Endodermal cell (in vitro differentiated cells): ENCODE results near the gene HNF1B. TPM values are rescaled to one million over a fixed set of nuclear protein-coding genes. Genes with fewer than 3 reads are reported as not detected.

ENCODE experiments used
- DNase-seq: peaks from one replicate; pipeline ENCODE4 v3.0.0-alpha.2; 2017
- H3K27ac ChIP-seq: 2 replicates; pipeline ENCODE4 v1.5.1; 2013; ENCODE audit warnings: mild to moderate bottlenecking, low read depth, low read length, moderate library complexity
- H3K27me3 ChIP-seq: 2 replicates; pipeline ENCODE4 v1.6.1; 2013; ENCODE audit warnings: mild to moderate bottlenecking, low read length, moderate library complexity; ENCODE audit not compliant: insufficient read depth, control insufficient read depth, poor library complexity, severe bottlenecking
- H3K36me3 ChIP-seq: 2 replicates; pipeline ENCODE4 v1.7.0; 2013; ENCODE audit warnings: mild to moderate bottlenecking, low read length, moderate library complexity; ENCODE audit not compliant: control insufficient read depth, insufficient read depth
- H3K4me1 ChIP-seq: one replicate; pipeline ENCODE4 v1.7.0; 2013; ENCODE audit warnings: low read length; ENCODE audit not compliant: control insufficient read depth, insufficient read depth
- H3K4me3 ChIP-seq: 2 replicates; pipeline ENCODE4 v1.5.1; 2013; ENCODE audit warnings: mild to moderate bottlenecking, low read length, moderate library complexity
- H3K9ac ChIP-seq: 2 replicates; pipeline ENCODE4 v1.6.1; 2013; ENCODE audit warnings: mild to moderate bottlenecking, low read length, moderate library complexity; ENCODE audit not compliant: poor library complexity, severe bottlenecking; ENCODE audit errors: extremely low read depth
- H3K9me3 ChIP-seq: 2 replicates; pipeline ENCODE4 v1.6.1; 2013; ENCODE audit warnings: mild to moderate bottlenecking, low read length, moderate library complexity; ENCODE audit not compliant: control insufficient read depth
- H3K27ac Mint-ChIP-seq: 2 replicates; pipeline ENCODE4 v1.8.0; 2020; ENCODE audit warnings: mixed read lengths
- H3K27me3 Mint-ChIP-seq: 2 replicates; pipeline ENCODE4 v1.8.0; 2021; ENCODE audit warnings: mild to moderate bottlenecking, mixed read lengths; ENCODE audit not compliant: insufficient read depth
- H3K36me3 Mint-ChIP-seq: 2 replicates; pipeline ENCODE4 v1.8.0; 2020; ENCODE audit warnings: low read depth, mixed read lengths
- H3K4me1 Mint-ChIP-seq: 2 replicates; pipeline ENCODE4 v1.8.0; 2020; ENCODE audit warnings: mixed read lengths
- H3K4me3 Mint-ChIP-seq: 2 replicates; pipeline ENCODE4 v1.8.0; 2020; ENCODE audit warnings: mild to moderate bottlenecking, moderate library complexity, mixed read lengths
- H3K9me3 Mint-ChIP-seq: 2 replicates; pipeline ENCODE4 v1.8.0; 2020; ENCODE audit warnings: mild to moderate bottlenecking, mixed read lengths
- WGBS, 2 experiments: methylation state at CpG; one replicate each; pipeline versions ENCODE4 v1.1.5 to v1.1.7; 2013; ENCODE audit warnings: missing lambda C conversion rate in 2 of 2, mixed read lengths in 1 of 2; ENCODE audit not compliant: insufficient coverage in 1 of 2, insufficient read length in 1 of 2; 5-methylcytosine and 5-hydroxymethylcytosine counted together
- total RNA-seq, 2 donors: library from RNA; stranded (reverse); fragmentation: NEBNext Ultra II Directional in 1 of 2; extraction: Animal tissue kit (Norgen Biotek cat#: 25700) in 1 of 2; gene quantifications; 2 replicates in 1 of 2; 3 replicates in 1 of 2; pipeline ENCODE4 v1.2.1, GENCODE V29; 2021
- TF ChIP-seq, protein P1 (sequence below): fragments of 200-600 bp; sonication (generic); conservative IDR thresholded peaks from 2 replicates; pipeline ENCODE4 v1.5.0; 2021; ENCODE audit warnings: antibody characterized with exemption, mild to moderate bottlenecking

HNF1B gene
- total RNA-seq, 2 donors from 2014 or later: 39.7 to 42.7 TPM

DNA sequence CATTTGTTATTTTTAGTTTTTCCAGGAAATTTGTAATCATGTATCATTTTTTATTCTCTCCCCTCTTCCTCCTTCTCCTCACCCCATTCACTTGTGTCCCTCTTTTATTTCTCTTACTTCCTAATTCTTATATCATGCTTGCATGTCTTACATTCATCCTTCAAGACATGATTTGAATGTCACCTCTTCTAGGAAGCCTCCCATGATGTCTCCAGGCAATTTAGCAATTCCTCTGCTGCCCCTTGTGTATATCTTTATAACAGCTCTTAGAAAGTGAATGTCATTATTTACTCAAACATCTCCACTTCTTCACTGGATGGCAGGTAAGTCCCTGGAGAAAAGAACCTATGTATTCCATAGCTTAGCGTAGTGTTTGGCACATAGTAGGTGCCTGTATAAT lies 7.8 kb downstream of the HNF1B start:
- Mint-ChIP-seq H3K4me1 (peaks cover 22% of the 10 kb centered on the region), H3K36me3 (peaks cover 69% of the 10 kb centered on the region), H3K27me3 (peaks cover 64% of the 10 kb centered on the region), H3K27ac (no peak overlapping the region), H3K4me3 (no peak overlapping the region), H3K9me3 (no peaks in the 10 kb centered on the region)
- Histone ChIP-seq H3K4me1 (peaks cover 6% of the 10 kb centered on the region), H3K27ac (no peak overlapping the region), H3K27me3 (peaks cover 30% of the 10 kb centered on the region), H3K9me3 (no peaks in the 10 kb centered on the region), H3K9ac (no peak overlapping the region), H3K36me3 (peaks cover 61% of the 10 kb centered on the region), H3K4me3 (no peak overlapping the region)
- TF ChIP-seq, protein P1, sequence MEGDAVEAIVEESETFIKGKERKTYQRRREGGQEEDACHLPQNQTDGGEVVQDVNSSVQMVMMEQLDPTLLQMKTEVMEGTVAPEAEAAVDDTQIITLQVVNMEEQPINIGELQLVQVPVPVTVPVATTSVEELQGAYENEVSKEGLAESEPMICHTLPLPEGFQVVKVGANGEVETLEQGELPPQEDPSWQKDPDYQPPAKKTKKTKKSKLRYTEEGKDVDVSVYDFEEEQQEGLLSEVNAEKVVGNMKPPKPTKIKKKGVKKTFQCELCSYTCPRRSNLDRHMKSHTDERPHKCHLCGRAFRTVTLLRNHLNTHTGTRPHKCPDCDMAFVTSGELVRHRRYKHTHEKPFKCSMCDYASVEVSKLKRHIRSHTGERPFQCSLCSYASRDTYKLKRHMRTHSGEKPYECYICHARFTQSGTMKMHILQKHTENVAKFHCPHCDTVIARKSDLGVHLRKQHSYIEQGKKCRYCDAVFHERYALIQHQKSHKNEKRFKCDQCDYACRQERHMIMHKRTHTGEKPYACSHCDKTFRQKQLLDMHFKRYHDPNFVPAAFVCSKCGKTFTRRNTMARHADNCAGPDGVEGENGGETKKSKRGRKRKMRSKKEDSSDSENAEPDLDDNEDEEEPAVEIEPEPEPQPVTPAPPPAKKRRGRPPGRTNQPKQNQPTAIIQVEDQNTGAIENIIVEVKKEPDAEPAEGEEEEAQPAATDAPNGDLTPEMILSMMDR: peak; percentile 50
- WGBS, 2 experiments: 100% methylated on average over 1 of the region's 1 CpG
- DNase-seq: no peak

DNA sequence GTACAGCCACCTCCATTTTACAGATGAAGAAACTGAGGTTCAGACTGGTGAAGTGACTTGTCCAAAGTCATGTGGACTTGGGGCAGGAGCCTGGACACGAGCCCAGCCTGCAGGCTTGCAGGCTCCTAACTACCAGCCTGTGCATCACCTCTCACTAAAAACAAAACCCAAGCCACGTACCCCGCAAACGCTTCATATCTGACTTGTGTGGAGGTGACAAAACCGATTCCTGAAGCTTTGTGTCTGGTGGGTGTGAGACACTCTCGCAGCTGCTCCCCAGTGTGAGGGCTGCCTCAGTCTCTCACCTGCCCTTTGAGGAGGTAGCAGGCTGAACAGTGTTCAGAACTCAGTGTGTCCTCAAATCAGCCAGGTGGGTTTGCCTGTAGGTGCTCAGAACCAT lies 8.4 kb downstream of the HNF1B start:
- Histone ChIP-seq H3K4me1 (peaks cover 6% of the 10 kb centered on the region), H3K27me3 (peaks cover 23% of the 10 kb centered on the region), H3K9ac (no peak overlapping the region), H3K36me3 (peaks cover 65% of the 10 kb centered on the region), H3K27ac (no peak overlapping the region), H3K4me3 (no peak overlapping the region), H3K9me3 (no peaks in the 10 kb centered on the region)
- TF ChIP-seq, protein P1: no peak
- Mint-ChIP-seq H3K27me3 (peaks cover 58% of the 10 kb centered on the region), H3K36me3 (peaks cover 75% of the 10 kb centered on the region), H3K9me3 (no peaks in the 10 kb centered on the region), H3K4me3 (no peak overlapping the region), H3K4me1 (peaks cover 23% of the 10 kb centered on the region), H3K27ac (no peak overlapping the region)
- no peak for DNase-seq
- 78 to 86% methylated on average over 1 to 6 of the region's 6 CpGs for WGBS, 2 experiments

DNA sequence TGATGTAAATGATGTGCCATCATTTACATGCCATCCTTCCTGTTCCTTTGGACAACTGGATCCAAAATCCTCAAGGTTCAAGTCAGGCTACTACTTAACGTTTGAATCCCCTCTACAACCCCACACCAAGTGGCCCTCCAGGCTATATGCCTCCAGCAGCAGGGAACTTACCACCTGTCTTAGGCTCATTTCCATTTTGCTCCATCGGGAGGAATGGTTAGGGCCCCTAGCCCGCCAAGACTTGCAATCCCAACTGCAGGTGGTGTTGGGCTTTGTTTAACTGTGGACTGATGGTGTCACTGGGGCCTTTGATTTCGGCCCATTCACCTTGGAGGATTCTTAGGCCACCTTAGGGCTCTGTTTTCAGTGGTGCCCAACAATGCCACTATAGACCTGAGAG lies 9.7 kb downstream of the HNF1B start:
- Mint-ChIP-seq H3K4me1 (peaks cover 30% of the 10 kb centered on the region), H3K4me3 (no peak overlapping the region), H3K27me3 (peaks cover 48% of the 10 kb centered on the region), H3K9me3 (no peaks in the 10 kb centered on the region), H3K36me3 (peaks cover 82% of the 10 kb centered on the region), H3K27ac (no peak overlapping the region)
- Histone ChIP-seq H3K27ac (no peak overlapping the region), H3K36me3 (peaks cover 77% of the 10 kb centered on the region), H3K27me3 (peaks cover 11% of the 10 kb centered on the region), H3K9me3 (no peaks in the 10 kb centered on the region), H3K4me3 (no peak overlapping the region), H3K9ac (no peak overlapping the region), H3K4me1 (peaks cover 12% of the 10 kb centered on the region)
- 68 to 71% methylated on average over 3 to 4 of the region's 4 CpGs for WGBS, 2 experiments
- TF ChIP-seq, protein P1: no peak
- DNase-seq: no peak
